Myocyte (in vitro differentiated cells): ENCODE measurements around the gene ZNF518A. TPM values are rescaled to one million over a fixed set of nuclear protein-coding genes. Genes with fewer than 3 reads are reported as not detected.

Experiments used
- DNase-seq: peaks from one replicate; pipeline ENCODE4 v3.0.0-alpha.2; 2012; ENCODE audit warnings: low read depth
- polyA plus RNA-seq: library from polyadenylated mRNA; unstranded; fragments of >200 nt; gene quantifications from one replicate; pipeline ENCODE4 v1.2.1, GENCODE V29; 2012; ENCODE audit warnings: missing spikeins
- total RNA-seq: library from RNA; depleted of rRNA; stranded (reverse); fragments of >200 nt; gene quantifications from 2 replicates; pipeline ENCODE4 v1.2.3, GENCODE V29; 2014

ZNF518A gene, protein sequence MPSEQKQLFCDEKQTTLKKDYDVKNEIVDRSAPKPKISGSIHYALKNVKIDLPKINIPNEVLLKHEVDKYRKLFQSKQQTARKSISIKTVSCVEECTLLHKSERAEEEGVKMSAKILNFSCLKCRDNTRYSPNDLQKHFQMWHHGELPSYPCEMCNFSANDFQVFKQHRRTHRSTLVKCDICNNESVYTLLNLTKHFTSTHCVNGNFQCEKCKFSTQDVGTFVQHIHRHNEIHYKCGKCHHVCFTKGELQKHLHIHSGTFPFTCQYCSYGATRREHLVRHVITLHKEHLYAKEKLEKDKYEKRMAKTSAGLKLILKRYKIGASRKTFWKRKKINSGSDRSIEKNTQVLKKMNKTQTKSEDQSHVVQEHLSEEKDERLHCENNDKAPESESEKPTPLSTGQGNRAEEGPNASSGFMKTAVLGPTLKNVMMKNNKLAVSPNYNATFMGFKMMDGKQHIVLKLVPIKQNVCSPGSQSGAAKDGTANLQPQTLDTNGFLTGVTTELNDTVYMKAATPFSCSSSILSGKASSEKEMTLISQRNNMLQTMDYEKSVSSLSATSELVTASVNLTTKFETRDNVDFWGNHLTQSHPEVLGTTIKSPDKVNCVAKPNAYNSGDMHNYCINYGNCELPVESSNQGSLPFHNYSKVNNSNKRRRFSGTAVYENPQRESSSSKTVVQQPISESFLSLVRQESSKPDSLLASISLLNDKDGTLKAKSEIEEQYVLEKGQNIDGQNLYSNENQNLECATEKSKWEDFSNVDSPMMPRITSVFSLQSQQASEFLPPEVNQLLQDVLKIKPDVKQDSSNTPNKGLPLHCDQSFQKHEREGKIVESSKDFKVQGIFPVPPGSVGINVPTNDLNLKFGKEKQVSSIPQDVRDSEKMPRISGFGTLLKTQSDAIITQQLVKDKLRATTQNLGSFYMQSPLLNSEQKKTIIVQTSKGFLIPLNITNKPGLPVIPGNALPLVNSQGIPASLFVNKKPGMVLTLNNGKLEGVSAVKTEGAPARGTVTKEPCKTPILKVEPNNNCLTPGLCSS (N-terminal part only)
- 15.4 and 15.9 TPM in 2 replicates for total RNA-seq
- 2.1 TPM for polyA plus RNA-seq

DNA sequence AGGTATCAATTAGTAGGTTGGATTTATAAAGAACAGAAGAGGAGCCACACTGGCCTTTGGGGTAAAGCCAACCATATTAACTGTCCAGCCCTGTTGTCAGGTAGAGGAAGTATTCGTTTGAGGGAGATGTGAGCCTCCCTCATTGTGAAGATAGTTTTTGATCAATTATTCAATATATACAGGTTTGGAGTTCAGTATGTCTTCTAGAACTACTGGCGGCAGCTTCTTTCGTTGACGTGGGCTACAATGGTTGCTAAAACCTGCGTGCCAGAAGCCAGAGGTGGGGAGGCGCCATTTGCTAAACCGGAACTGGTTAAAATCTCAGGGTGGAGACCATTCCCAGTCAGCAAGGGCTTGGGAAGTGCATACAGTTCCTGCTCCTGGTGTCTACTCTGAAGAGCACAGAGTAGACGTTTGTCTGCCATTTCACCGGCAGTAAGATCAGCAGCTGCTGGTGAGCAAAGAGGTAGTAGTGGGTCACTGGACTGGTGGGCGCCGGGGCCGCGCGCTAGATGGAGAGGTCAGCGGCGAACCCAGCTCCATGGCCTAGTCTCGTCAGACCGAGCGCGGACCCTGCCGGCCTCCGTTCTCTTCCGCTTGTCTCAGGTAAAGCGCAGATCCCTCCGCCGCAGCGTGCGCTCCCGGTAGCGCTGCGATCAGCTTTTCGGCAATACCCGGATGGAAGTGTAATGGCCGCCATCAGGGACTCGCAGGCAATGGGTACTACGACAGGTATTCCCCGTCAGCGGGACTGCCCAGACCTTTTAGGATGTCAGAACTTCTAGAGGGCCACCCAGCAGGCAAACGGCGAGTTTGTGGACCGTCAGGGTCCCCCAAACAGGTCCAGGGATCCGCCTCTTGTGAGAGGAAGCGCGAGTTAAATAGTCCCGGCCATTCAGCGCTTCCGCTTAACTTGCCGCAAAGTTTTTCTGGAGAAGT lies at the start of gene ZNF518A:
Gene ZNF518A, plus strand, starts transcription at position 911 of the 939 bp plus-strand sequence. CDS start 26,026 bp downstream, outside the sequence.
- DNase-seq, result peak; percentile 97

DNA sequence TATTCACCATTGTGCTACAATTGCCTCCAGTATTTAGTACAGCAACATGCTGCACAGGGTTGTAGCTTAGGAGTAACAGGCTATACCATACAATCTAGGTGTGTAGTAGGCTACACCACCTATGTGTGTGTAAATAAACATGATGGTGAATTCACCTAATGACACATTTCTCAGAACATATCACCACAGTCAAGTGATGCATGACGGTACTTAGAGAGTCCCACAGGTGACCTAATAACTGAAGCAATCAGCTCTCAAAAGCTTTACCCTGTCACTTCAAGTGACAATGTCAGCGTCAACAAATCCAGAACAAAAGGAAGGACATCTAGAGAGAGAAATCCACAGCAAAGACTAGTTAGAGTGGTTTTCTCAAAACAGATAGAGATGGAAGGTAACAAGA lies 47.9 kb upstream of the ZNF518A start:
- DNase-seq, result no peak

GRCh38 chr10:96082748-96083147 lies 47.3 kb upstream of the ZNF518A start:
- DNase-seq, result no peak

GRCh38 chr10:96089116-96089515 lies 41.0 kb upstream of the ZNF518A start:
- DNase-seq, result no peak

DNA sequence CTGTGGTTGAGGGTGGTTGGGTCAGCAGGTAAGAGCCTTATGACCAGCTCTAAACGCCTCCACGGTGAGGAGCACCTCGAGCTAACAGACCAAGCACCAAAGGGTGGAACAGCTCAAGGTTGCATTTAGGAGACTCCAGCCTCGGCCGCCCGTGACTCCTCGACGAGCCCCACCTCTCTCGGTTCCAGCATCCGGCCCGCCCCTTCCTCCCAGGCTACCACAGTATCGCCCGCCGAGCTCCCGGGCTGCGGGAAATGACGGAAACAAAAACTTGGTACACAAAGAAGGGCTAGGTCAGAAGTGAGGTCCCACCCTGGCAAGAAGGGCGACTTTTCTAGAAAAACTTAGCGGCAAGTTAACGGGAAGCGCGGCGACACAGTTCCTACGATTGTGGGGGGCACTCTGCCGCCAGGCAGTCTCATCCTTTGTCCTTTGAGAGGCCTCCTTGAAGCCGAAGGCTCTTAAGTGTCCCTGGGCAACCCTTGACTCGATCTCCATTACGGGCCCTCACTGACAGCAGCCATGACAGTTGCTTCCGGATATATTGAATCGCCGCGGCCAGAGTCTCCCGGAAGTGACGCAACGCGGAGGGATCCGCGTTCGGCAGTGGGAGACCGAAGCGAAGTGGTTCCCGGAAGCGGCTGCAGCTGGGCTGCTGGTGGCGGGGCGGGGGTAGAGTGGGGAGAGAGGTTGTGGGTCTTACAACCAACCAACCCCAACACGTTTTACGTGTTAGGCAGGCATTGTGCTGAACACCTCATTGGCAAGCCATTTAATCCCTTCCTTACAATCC lies 40.2 kb upstream of the ZNF518A start:
- DNase-seq, result peak; percentile 90

- DNase-seq, result no peak
Observed at GRCh38 chr10:96090463-96090800, 39.7 kb upstream of the ZNF518A start.

GRCh38 chr10:96092999-96093767 lies 36.9 kb upstream of the ZNF518A start:
- no peak for DNase-seq

DNA sequence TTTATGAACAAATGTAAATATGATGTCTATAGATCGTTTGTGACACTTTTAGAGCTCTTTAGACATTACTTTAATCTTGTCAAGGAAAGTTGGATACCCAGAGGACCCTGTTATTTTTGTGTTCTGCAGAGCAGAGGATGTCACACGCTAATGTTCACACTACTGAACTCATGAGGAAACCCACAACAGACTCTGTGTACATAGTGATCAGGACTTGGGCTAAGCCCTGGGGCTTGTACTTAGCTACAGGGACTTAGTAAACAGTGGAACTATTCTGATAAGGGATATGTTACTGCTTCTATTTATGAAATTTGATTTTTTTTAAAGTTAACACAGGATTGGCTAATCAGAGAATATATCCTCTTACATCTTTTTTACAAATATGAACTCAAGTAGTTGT lies 36.1 kb upstream of the ZNF518A start:
- DNase-seq, result no peak

- no peak for DNase-seq
Observed at GRCh38 chr10:96096958-96097357, 33.1 kb upstream of the ZNF518A start.

GRCh38 chr10:96097865-96098264 lies 32.2 kb upstream of the ZNF518A start:
- DNase-seq, result no peak

DNA sequence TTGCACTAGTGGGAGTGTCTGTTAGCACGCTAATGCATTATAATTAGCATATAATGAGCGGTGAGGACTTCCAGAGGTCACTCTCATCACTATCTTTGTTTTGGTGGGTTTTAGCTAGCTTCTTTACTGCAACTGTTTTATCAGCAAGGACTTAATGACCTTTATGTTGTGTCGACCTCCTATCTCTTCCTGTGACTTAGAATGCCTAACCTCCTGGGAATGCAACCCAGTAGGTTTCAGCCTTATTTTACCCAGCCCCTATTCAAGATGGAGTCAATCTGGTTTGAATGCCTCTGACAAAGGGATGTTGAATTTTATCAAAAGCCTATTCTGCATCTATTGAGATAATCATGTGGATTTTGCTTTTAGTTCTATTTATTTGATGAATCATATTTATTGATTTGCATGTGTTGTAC lies 22.5 kb upstream of the ZNF518A start:
- no peak for DNase-seq

GRCh38 chr10:96112531-96112930 lies 17.6 kb upstream of the ZNF518A start:
- DNase-seq, result no peak

DNA sequence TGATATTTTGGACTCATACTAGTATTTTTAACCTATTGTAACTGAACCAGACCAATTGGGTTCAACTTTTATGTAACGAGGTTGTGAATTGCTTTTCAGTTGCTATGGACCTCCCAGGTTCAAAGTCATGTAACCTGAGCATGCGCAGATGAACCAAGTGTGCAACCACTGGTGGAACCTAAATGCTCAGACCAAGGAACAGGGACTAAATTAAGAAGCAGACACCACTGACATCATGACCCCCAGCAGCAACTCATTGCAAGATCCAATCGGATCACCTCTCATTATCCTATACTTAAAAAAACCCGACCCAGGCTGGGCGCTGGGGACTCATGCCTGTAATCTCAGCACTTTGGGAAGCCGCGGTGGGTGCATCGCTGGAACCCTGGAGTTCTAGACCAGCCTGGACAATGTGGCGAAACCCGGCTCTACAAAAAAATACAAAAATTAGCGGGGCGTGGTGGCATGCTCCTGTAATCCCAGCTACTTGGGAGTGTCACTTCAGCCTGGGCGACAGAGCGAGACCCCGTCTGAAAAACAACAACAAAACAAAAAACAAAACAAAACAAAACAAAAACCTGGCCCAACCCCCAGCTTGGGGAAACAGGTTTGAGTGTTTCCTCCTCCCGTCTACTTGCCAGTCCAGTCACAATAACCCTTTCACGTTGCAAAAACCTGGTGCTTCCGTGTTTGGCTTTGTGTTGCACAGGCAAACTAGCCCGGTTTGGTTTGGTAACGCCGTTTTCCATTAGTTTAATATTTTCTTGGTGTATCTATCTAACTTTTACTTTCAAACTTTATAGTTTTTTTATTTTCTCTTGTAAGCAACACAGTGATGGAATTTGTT lies 11.3 kb upstream of the ZNF518A start:
- no peak for DNase-seq

GRCh38 chr10:96122824-96123223 lies 7.3 kb upstream of the ZNF518A start:
- DNase-seq, result no peak

DNA sequence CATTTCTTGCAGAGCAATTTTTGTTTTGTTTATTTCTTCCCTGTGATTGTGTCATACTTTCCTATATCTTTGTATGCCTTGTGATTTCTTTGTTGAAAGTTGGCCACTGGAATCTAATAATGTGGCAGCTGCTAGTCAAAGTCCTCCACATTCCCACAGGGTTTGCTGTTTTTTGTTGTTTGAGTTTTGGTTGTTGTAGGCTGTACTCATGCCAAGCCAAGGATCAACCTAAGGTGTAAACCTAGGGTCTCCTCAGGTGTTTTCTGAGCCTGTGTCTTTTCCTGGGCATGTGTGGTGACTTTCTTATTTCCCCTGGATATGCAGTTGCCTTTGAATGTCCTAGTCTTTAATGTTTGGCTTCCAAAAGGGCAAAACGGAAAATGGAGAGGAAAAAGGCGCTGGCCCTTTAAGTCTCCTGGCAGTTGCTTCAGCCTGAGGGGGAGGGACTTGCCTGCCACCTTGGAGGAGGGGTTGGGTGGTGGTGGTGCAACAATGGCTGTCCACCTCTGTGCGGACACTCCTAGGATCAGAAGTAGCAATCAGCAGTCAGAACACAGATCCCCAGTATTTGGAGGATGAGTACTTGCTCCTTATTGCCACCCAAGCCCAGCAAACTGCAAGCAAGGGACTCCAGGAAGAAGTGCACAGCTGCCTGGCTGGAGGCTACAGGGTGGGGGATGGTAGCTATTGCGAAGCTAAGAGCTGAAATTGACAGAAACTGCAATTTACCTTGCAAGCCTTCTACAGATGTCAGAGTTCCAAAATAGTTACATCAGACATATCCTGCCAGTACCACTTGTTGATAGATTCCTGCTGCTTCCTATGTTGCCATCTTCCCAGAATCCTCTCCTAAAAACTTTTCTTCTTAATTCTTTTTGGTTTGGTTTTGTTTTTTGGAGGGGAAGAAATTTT lies 5.6 kb upstream of the ZNF518A start:
- DNase-seq, result no peak

- DNase-seq, result no peak
Observed at GRCh38 chr10:96125142-96125515, 5.0 kb upstream of the ZNF518A start.

DNA sequence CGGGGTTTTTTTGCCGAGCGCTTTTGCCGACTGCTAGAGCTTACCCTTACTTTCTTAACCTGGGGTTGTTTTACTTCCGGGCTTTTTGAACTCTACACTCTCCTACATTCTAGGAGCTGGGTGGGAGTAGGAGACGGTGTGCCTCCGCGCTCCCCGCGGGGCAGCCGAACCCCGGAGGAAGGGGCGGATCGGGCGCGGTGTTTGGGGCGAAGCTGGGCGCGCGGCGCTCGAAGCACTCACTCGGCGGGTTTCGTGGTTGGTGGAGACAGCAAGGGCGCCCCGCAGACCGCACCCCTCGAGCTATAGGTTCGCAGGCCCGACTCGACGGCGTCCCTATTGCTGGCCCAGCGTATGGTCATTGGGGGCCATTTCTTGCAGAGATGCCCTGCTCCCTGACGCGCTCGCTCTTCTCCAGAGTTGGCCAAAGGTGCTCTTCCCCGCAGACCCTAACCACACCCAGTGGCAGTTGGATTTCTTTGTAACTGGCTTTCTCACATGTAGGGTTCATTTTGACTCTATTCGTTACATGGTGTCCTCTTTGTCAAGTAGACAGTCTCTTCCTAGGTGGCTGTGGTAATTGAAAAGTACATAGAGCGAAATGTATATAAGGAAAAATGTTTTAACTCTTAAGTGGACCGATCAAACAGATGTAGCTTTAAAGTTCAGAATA lies 364 bp downstream of the ZNF518A start:
- no peak for DNase-seq
